ENCODE results near the gene TMEM41A. TPM values are rescaled to one million over a fixed set of nuclear protein-coding genes. Genes with fewer than 3 reads are reported as not detected.

The TMEM41A gene
- total RNA-seq, 1 donor from 2014 or later = 21.5 TPM

GRCh38 chr3:185539934-185540333, 41.1 kb upstream of the TMEM41A start:
- Histone ChIP-seq H3K36me3 (ENCODE audit: insufficient read depth, low read length) (no peaks in the 10 kb centered on the region), H3K4me3 (ENCODE audit: insufficient read depth, low read depth, low read length) (no peak overlapping the region), H3K9ac (ENCODE audit: low read length) (no peak overlapping the region), H3K27ac (ENCODE audit: low read depth, low read length) (no peak overlapping the region), H3K9me3 (ENCODE audit: insufficient read depth, low read depth, low read length) (no peaks in the 10 kb centered on the region), H3K27me3 (ENCODE audit: insufficient read depth, low read length) (peaks cover 4% of the 10 kb centered on the region), H3K79me2 (ENCODE audit: insufficient read depth, low read length) (no peaks in the 10 kb centered on the region), H3K4me2 (ENCODE audit: low read length) (no peak overlapping the region), H3K4me1 (ENCODE audit: insufficient read depth, low read length) (peaks cover 5% of the 10 kb centered on the region), H2AFZ (ENCODE audit: low read depth, low read length) (no peak overlapping the region), H4K20me1 (ENCODE audit: insufficient read depth, low read length) (no peaks in the 10 kb centered on the region)
- H3K27ac Mint-ChIP-seq (ENCODE audit: unreplicated experiment) = no peak overlapping the region
- no peaks in the 10 kb centered on the region for H3K9me3 Mint-ChIP-seq (ENCODE audit: unreplicated experiment)
- FAIRE-seq (no peak), DNase-seq (ENCODE audit: low read depth) (no peak)
- H3K27me3 Mint-ChIP-seq (ENCODE audit: low read depth, unreplicated experiment) = no peaks in the 10 kb centered on the region
- no peak overlapping the region for H3K4me3 Mint-ChIP-seq (ENCODE audit: unreplicated experiment)
- H3K36me3 Mint-ChIP-seq (ENCODE audit: low read depth, unreplicated experiment) = no peaks in the 10 kb centered on the region
- peaks cover 10% of the 10 kb centered on the region for H3K4me1 Mint-ChIP-seq (ENCODE audit: low read depth, unreplicated experiment)
- TF ChIP-seq EZH2 (IDR thresholded peaks at IDR 0.05; ENCODE audit: insufficient read depth, low read length) = no peak
- no peak for TF ChIP-seq CTCF (IDR thresholded peaks at IDR 0.05; ENCODE audit: insufficient read depth, low read depth, low read length)

GRCh38 chr3:185537369-185537970, 38.6 kb upstream of the TMEM41A start:
- peak overlapping the region; percentile 4 for H3K4me3 Mint-ChIP-seq (ENCODE audit: unreplicated experiment)
- peak overlapping the region; percentile 9 for H2AFZ ChIP-seq (ENCODE audit: low read depth, low read length)
- no peaks in the 10 kb centered on the region for H4K20me1 ChIP-seq (ENCODE audit: insufficient read depth, low read length)
- H3K9me3 ChIP-seq (ENCODE audit: insufficient read depth, low read depth, low read length) = no peaks in the 10 kb centered on the region
- peak; percentile 13 for FAIRE-seq
- no peaks in the 10 kb centered on the region for H3K36me3 ChIP-seq (ENCODE audit: insufficient read depth, low read length)
- DNase-seq (ENCODE audit: low read depth) = peak; percentile 92
- H3K36me3 Mint-ChIP-seq (ENCODE audit: low read depth, unreplicated experiment) = no peaks in the 10 kb centered on the region
- H3K27ac Mint-ChIP-seq (ENCODE audit: unreplicated experiment) = peak overlapping the region; percentile 75
- no peaks in the 10 kb centered on the region for H3K27me3 Mint-ChIP-seq (ENCODE audit: low read depth, unreplicated experiment)
- peaks cover 4% of the 10 kb centered on the region for H3K27me3 ChIP-seq (ENCODE audit: insufficient read depth, low read length)
- H3K4me2 ChIP-seq (ENCODE audit: low read length) = peak overlapping the region; percentile 64
- no peaks in the 10 kb centered on the region for H3K79me2 ChIP-seq (ENCODE audit: insufficient read depth, low read length)
- H3K9ac ChIP-seq (ENCODE audit: low read length) = no peak overlapping the region
- no peak for TF ChIP-seq EZH2 (IDR thresholded peaks at IDR 0.05; ENCODE audit: insufficient read depth, low read length)
- no peak for TF ChIP-seq CTCF (IDR thresholded peaks at IDR 0.05; ENCODE audit: insufficient read depth, low read depth, low read length)
- no peak overlapping the region for H3K4me3 ChIP-seq (ENCODE audit: insufficient read depth, low read depth, low read length)
- peak overlapping the region; percentile 50 for H3K27ac ChIP-seq (ENCODE audit: low read depth, low read length)
- peaks cover 5% of the 10 kb centered on the region for H3K4me1 ChIP-seq (ENCODE audit: insufficient read depth, low read length)
- H3K9me3 Mint-ChIP-seq (ENCODE audit: unreplicated experiment) = no peaks in the 10 kb centered on the region
- H3K4me1 Mint-ChIP-seq (ENCODE audit: low read depth, unreplicated experiment) = peaks cover 7% of the 10 kb centered on the region

- peaks cover 3% of the 10 kb centered on the region for H3K27me3 Mint-ChIP-seq (ENCODE audit: low read depth, unreplicated experiment)
- peak; percentile 57 for DNase-seq (ENCODE audit: low read depth)
- Histone ChIP-seq H3K36me3 (ENCODE audit: insufficient read depth, low read length) (no peaks in the 10 kb centered on the region), H3K4me1 (ENCODE audit: insufficient read depth, low read length) (peaks cover 5% of the 10 kb centered on the region), H4K20me1 (ENCODE audit: insufficient read depth, low read length) (no peaks in the 10 kb centered on the region), H3K27ac (ENCODE audit: low read depth, low read length) (no peak overlapping the region), H3K27me3 (ENCODE audit: insufficient read depth, low read length) (no peaks in the 10 kb centered on the region), H3K79me2 (ENCODE audit: insufficient read depth, low read length) (no peaks in the 10 kb centered on the region), H3K9me3 (ENCODE audit: insufficient read depth, low read depth, low read length) (no peaks in the 10 kb centered on the region), H3K9ac (ENCODE audit: low read length) (no peak overlapping the region), H2AFZ (ENCODE audit: low read depth, low read length) (no peak overlapping the region), H3K4me3 (ENCODE audit: insufficient read depth, low read depth, low read length) (no peak overlapping the region), H3K4me2 (ENCODE audit: low read length) (no peak overlapping the region)
- no peak overlapping the region for H3K4me3 Mint-ChIP-seq (ENCODE audit: unreplicated experiment)
- H3K36me3 Mint-ChIP-seq (ENCODE audit: low read depth, unreplicated experiment) = no peaks in the 10 kb centered on the region
- no peaks in the 10 kb centered on the region for H3K9me3 Mint-ChIP-seq (ENCODE audit: unreplicated experiment)
- H3K4me1 Mint-ChIP-seq (ENCODE audit: low read depth, unreplicated experiment) = peaks cover 7% of the 10 kb centered on the region
- TF ChIP-seq CTCF (IDR thresholded peaks at IDR 0.05; ENCODE audit: insufficient read depth, low read depth, low read length) = no peak
- no peak for TF ChIP-seq EZH2 (IDR thresholded peaks at IDR 0.05; ENCODE audit: insufficient read depth, low read length)
- FAIRE-seq = no peak
- H3K27ac Mint-ChIP-seq (ENCODE audit: unreplicated experiment) = no peak overlapping the region
These were observed 35.7 kb upstream of the TMEM41A start for GRCh38 chr3:185534511-185534910.
